Brain microvascular endothelial cell (primary cell): ENCODE measurements around the gene KLHL35.

Experiments used
- DNase-seq: peaks from one replicate; pipeline ENCODE4 v3.0.0-alpha.2; 2020
- H3K27ac ChIP-seq: fragments of 250-450 bp; sonication (Bioruptor Pico); 2 replicates; pipeline ENCODE4 v1.5.1; 2020; ENCODE audit warnings: mild to moderate bottlenecking, moderate library complexity
- H3K27me3 ChIP-seq: fragments of 250-450 bp; sonication (Bioruptor Pico); replicated peaks from 2 replicates; pipeline ENCODE4 v1.5.1; 2020; ENCODE audit warnings: mild to moderate bottlenecking
- H3K36me3 ChIP-seq: fragments of 250-450 bp; sonication (Bioruptor Pico); replicated peaks from 2 replicates; pipeline ENCODE4 v1.5.1; 2020; ENCODE audit warnings: mild to moderate bottlenecking
- H3K4me3 ChIP-seq: 2 replicates; pipeline ENCODE4 v1.5.1; 2011; ENCODE audit warnings: low read depth, mild to moderate bottlenecking, control low read depth, low read length, moderate library complexity
- CTCF ChIP-seq: IDR thresholded peaks from 2 replicates; pipeline ENCODE4 v1.5.1; 2011; ENCODE audit warnings: low read depth, mild to moderate bottlenecking, moderate library complexity, low read length, control low read depth, inconsistent platforms; ENCODE audit errors: missing control alignments
- in situ Hi-C: cut with HindIII; loops from 2 replicates; pipeline ENCODE4 v1.10.0; 2017; ENCODE audit warnings: low sequenced_read_pairs, low pct_ligation_motif_present

Gene KLHL35

GRCh38 chr11:75400146-75400865 lies 32.7 kb downstream of the KLHL35 start:
- Histone ChIP-seq H3K27ac (peak overlapping the region; percentile 86), H3K27me3 (no peaks in the 10 kb centered on the region), H3K36me3 (peaks cover 50% of the 10 kb centered on the region), H3K4me3 (peak overlapping the region; percentile 99)
- DNase-seq = no peak
- in situ Hi-C loops = no loop called here
- no peak for TF ChIP-seq CTCF

- Histone ChIP-seq H3K36me3 (peaks cover 43% of the 10 kb centered on the region), H3K27me3 (no peaks in the 10 kb centered on the region), H3K27ac (peak within 1 kb of the TSS; percentile 86), H3K4me3 (peak within 1 kb of the TSS; percentile 99)
- peak; percentile 87 for DNase-seq
- in situ Hi-C loops = no loop called here
- TF ChIP-seq CTCF = peak; percentile 15
These were observed 33.5 kb downstream of the KLHL35 start, which contains the start of gene RPS3 for GRCh38 chr11:75399344-75400145. RPS3 (plus strand) TSS chr11:75399518; CDS start chr11:75399548, 30 bp downstream.

- no peak overlapping the region for H3K4me3 ChIP-seq
- in situ Hi-C loops = no loop called here
- H3K27ac ChIP-seq = no peak overlapping the region
- DNase-seq = no peak
- peaks cover 36% of the 10 kb centered on the region for H3K36me3 ChIP-seq
- TF ChIP-seq CTCF = no peak
- no peaks in the 10 kb centered on the region for H3K27me3 ChIP-seq
These were observed 34.1 kb downstream of the KLHL35 start for GRCh38 chr11:75398906-75399305.

GRCh38 chr11:75394085-75394840 lies 38.7 kb downstream of the KLHL35 start:
- Histone ChIP-seq H3K27ac (no peak overlapping the region), H3K4me3 (no peak overlapping the region), H3K27me3 (no peaks in the 10 kb centered on the region), H3K36me3 (no peaks in the 10 kb centered on the region)
- no peak for DNase-seq
- in situ Hi-C loops = no loop called here
- no peak for TF ChIP-seq CTCF

GRCh38 chr11:75389925-75390324 lies 43.1 kb downstream of the KLHL35 start:
- H3K27ac ChIP-seq = no peak overlapping the region
- no peak for DNase-seq
- no peak for TF ChIP-seq CTCF
- H3K36me3 ChIP-seq = no peaks in the 10 kb centered on the region
- no peaks in the 10 kb centered on the region for H3K27me3 ChIP-seq
- H3K4me3 ChIP-seq = no peak overlapping the region
- in situ Hi-C loops = no loop called here
